Transverse colon (tissue), 4 donors: ENCODE data around the gene RACGAP1.

Experiments used
- CTCF ChIP-seq, 5 experiments: fragments of 200-600 bp in 3 of 5; fragments of 450-650 bp in 2 of 5; sonication (generic) in 3 of 5; IDR thresholded peaks; 1 replicate in 2 of 5; 2 replicates in 3 of 5; pipeline ENCODE4 v1.5.1; 2016 to 2017; ENCODE audit warnings: antibody characterized with exemption in 5 of 5, inconsistent platforms in 3 of 5, mild to moderate bottlenecking in 2 of 5, moderate library complexity in 1 of 5
- POLR2A ChIP-seq: fragments of 450-650 bp; IDR thresholded peaks from one replicate; pipeline ENCODE4 v1.6.1; 2016; ENCODE audit warnings: antibody characterized with exemption, mild to moderate bottlenecking, moderate library complexity
- POLR2AphosphoS5 ChIP-seq, 3 donors: sonication (generic); formaldehyde crosslinking; IDR thresholded peaks; one replicate each; pipeline ENCODE4 v1.6.1; 2016; ENCODE audit warnings: antibody characterized with exemption in 3 of 3

GRCh38 chr12:49987625-49988303 lies 37.5 kb downstream of the RACGAP1 start:
- TF ChIP-seq POLR2A (no peak), CTCF (IDR thresholded peaks at IDR 0.05) (no peak), POLR2AphosphoS5 (IDR thresholded peaks at IDR 0.05) (no peak)
